ENCODE results near the gene PDE4B. TPM values are rescaled to one million over a fixed set of nuclear protein-coding genes. Genes with fewer than 3 reads are reported as not detected.

The PDE4B gene
- polyA plus RNA-seq, 2 of the 4 experiments (the other 2 are of a cell fraction), result 20.2 to 56.8 TPM

DNA sequence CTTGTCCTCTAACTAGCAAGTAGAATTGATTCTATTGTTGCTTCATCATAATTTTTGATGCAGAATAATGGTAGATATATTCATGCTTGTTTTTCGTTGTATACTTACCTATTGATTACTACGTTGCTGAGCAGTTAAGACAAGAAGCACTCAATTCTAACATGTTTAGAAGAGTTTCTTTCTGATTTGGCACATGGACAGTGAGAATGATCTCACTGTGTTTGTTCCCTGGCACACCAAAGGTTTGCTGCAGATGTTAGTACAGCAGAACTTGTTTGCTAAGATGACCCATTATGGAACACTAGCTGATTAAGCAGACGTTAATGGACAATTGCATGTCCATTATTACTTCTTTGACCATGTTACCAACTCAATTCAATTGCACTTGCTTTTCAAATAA, 556.5 kb downstream of the PDE4B start:
- ATAC-seq, result peak in 1 of 2 experiments; percentile 11; a peak in 1 of 6 replicates

DNA sequence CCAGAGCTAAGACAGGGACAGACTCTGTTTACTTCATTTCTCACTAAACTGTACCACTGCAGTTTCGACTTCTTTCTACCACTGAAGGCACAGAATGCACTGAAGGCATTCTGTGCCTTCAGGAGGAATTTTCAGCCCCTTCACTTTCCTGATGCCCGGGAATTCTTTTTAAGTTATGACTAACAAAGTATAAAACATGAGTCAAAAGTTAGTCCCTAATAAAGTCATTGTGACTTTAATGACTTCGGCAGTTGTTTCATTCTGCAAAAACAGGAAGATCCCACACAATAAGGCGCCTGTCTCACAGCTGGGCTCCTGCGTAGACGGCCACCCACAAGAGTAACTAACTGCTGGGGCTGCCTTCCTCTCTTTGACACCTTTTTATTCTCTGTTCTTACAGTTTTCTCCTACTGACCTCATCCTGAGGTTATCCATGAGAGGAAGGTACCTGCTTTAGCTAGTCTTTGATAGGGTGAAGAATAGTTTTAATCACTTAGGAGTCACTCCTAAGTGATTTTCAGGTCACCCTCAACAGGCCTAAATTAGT, 557.4 kb downstream of the PDE4B start:
- peaks cover 97% of the 10 kb centered on the region for H3K4me1 ChIP-seq
- no peaks in the 10 kb centered on the region for H3K9me3 ChIP-seq
- CTCF ChIA-PET, result interaction anchor here (0.8 to 1.9 kb wide), 5 partner anchors 11 to 107 kb away, joined by 3 to 6 read pairs (median 4); no protein-coding TSS in a partner anchor
- TF ChIP-seq HDAC2 (IDR thresholded peaks at IDR 0.05) (no peak), ESRRA (IDR thresholded peaks at IDR 0.05; ENCODE audit: borderline replicate concordance, low read length) (no peak), CBX8 (IDR thresholded peaks at IDR 0.05) (no peak), TP53 (CRISPR knock-in tag; IDR thresholded peaks at IDR 0.05) (no peak), JUNB (IDR thresholded peaks at IDR 0.05) (peak; percentile 35; the same call in 1 of the 2 replicates), KDM5A (IDR thresholded peaks at IDR 0.05) (no peak), POLR2AphosphoS2 (conservative IDR thresholded peaks at IDR 0.05; ENCODE audit: low read length) (no peak), FOXS1 (CRISPR knock-in tag; IDR thresholded peaks at IDR 0.05) (no peak), PHF8 (IDR thresholded peaks at IDR 0.05; ENCODE audit: borderline replicate concordance, low read depth) (no peak), GATA3 (IDR thresholded peaks at IDR 0.05; ENCODE audit: borderline replicate concordance) (peak; percentile 41; the same call in 1 of the 2 replicates), FOSL2 (IDR thresholded peaks at IDR 0.05) (peak; percentile 20; the same call in 1 of the 2 replicates), FOSL2 (CRISPR knock-in tag; IDR thresholded peaks at IDR 0.05) (0 out of 2 replicates have a peak, but pooled peaks have one; percentile 11), MYC (IDR thresholded peaks at IDR 0.05; ENCODE audit: borderline replicate concordance, low read length) (no peak)
- TF ChIP-seq, protein P1, sequence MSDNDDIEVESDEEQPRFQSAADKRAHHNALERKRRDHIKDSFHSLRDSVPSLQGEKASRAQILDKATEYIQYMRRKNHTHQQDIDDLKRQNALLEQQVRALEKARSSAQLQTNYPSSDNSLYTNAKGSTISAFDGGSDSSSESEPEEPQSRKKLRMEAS (IDR thresholded peaks at IDR 0.05), result no peak
- TF ChIP-seq, protein P2, sequence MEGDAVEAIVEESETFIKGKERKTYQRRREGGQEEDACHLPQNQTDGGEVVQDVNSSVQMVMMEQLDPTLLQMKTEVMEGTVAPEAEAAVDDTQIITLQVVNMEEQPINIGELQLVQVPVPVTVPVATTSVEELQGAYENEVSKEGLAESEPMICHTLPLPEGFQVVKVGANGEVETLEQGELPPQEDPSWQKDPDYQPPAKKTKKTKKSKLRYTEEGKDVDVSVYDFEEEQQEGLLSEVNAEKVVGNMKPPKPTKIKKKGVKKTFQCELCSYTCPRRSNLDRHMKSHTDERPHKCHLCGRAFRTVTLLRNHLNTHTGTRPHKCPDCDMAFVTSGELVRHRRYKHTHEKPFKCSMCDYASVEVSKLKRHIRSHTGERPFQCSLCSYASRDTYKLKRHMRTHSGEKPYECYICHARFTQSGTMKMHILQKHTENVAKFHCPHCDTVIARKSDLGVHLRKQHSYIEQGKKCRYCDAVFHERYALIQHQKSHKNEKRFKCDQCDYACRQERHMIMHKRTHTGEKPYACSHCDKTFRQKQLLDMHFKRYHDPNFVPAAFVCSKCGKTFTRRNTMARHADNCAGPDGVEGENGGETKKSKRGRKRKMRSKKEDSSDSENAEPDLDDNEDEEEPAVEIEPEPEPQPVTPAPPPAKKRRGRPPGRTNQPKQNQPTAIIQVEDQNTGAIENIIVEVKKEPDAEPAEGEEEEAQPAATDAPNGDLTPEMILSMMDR (IDR thresholded peaks at IDR 0.05), result no peak
- TF ChIP-seq, protein P3, sequence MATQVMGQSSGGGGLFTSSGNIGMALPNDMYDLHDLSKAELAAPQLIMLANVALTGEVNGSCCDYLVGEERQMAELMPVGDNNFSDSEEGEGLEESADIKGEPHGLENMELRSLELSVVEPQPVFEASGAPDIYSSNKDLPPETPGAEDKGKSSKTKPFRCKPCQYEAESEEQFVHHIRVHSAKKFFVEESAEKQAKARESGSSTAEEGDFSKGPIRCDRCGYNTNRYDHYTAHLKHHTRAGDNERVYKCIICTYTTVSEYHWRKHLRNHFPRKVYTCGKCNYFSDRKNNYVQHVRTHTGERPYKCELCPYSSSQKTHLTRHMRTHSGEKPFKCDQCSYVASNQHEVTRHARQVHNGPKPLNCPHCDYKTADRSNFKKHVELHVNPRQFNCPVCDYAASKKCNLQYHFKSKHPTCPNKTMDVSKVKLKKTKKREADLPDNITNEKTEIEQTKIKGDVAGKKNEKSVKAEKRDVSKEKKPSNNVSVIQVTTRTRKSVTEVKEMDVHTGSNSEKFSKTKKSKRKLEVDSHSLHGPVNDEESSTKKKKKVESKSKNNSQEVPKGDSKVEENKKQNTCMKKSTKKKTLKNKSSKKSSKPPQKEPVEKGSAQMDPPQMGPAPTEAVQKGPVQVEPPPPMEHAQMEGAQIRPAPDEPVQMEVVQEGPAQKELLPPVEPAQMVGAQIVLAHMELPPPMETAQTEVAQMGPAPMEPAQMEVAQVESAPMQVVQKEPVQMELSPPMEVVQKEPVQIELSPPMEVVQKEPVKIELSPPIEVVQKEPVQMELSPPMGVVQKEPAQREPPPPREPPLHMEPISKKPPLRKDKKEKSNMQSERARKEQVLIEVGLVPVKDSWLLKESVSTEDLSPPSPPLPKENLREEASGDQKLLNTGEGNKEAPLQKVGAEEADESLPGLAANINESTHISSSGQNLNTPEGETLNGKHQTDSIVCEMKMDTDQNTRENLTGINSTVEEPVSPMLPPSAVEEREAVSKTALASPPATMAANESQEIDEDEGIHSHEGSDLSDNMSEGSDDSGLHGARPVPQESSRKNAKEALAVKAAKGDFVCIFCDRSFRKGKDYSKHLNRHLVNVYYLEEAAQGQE (IDR thresholded peaks at IDR 0.05), result no peak
- peak overlapping the region; percentile 73 to 84 for H3K27ac ChIP-seq
- 0% methylated on average over 6 of the region's 6 CpGs for WGBS (ENCODE audit: missing lambda C conversion rate)
- FAIRE-seq, result no peak
- DNase-seq (ENCODE audit: low read depth in 1 of 2, low spot score in 1 of 2), result no peak
- peak overlapping the region; percentile 5; the same call in 1 of the 3 replicates for H3K4me3 ChIP-seq
- peak overlapping the region; percentile 75 for H3K4me2 ChIP-seq
- ATAC-seq, result peak in 1 of 2 experiments; percentile 8; a peak in 2 of 6 replicates
- POLR2A ChIA-PET, result interaction anchor here (0.7 kb wide), 1 partner anchor 18 kb away, joined by 3 read pairs; no protein-coding TSS in a partner anchor

More for the DNA sequence above, 556.5 kb downstream of the PDE4B start:
- Histone ChIP-seq H3K4me3 (no peak overlapping the region; the same call in 2 of the 3 replicates), H3K4me2 (peak overlapping the region; percentile 75), H3K4me1 (peaks cover 99% of the 10 kb centered on the region), H3K9me3 (no peaks in the 10 kb centered on the region), H3K27ac (peak overlapping the region; percentile 73 to 84)
- peak; percentile 56 for FAIRE-seq
- 0% methylated on average over 3 of the region's 3 CpGs for WGBS (ENCODE audit: missing lambda C conversion rate)
- no peak for DNase-seq (ENCODE audit: low read depth in 1 of 2, low spot score in 1 of 2)
- TF ChIP-seq POLR2A (IDR thresholded peaks at IDR 0.05; ENCODE audit: low read length) (no peak), MYC (IDR thresholded peaks at IDR 0.05; ENCODE audit: borderline replicate concordance, low read length) (no peak), GATA3 (IDR thresholded peaks at IDR 0.05; ENCODE audit: borderline replicate concordance) (no peak), KDM5A (IDR thresholded peaks at IDR 0.05) (no peak), FOXS1 (CRISPR knock-in tag; IDR thresholded peaks at IDR 0.05) (no peak), FOSL2 (IDR thresholded peaks at IDR 0.05) (no peak), FOSL2 (CRISPR knock-in tag; IDR thresholded peaks at IDR 0.05) (no peak), MAFK (IDR thresholded peaks at IDR 0.05; ENCODE audit: partially characterized antibody) (no peak), ZFP36 (IDR thresholded peaks at IDR 0.05; ENCODE audit: borderline replicate concordance, partially characterized antibody) (no peak)
- ChIA-PET POLR2A (no interaction called here), CTCF (interaction anchor here (1.6 kb wide), 1 partner anchor 12 kb away, joined by 4 read pairs; no protein-coding TSS in a partner anchor)

Data from A549 (cell line).